MM.1S (cell line): ENCODE data around the gene FAM53A.

Experiments used
- DNase-seq: peaks from one replicate; pipeline ENCODE4 v3.0.0-alpha.2; 2015
- H2AFZ ChIP-seq: fragments of 300-600 bp; sonication (generic); 2 replicates; pipeline ENCODE4 v1.6.0; 2016; ENCODE audit warnings: antibody characterized with exemption, low read length
- H3F3A ChIP-seq: fragments of 300-600 bp; sonication (generic); 2 replicates; pipeline ENCODE4 v1.6.1; 2016; ENCODE audit warnings: mild to moderate bottlenecking, antibody characterized with exemption, low read length, moderate library complexity, mixed read lengths; ENCODE audit not compliant: insufficient read depth
- H3K27ac ChIP-seq: fragments of 300-600 bp; sonication (generic); 2 replicates; pipeline ENCODE4 v1.5.1; 2016; ENCODE audit warnings: mild to moderate bottlenecking, low read length
- H3K27me3 ChIP-seq: fragments of 300-600 bp; sonication (generic); replicated peaks from 2 replicates; pipeline ENCODE4 v1.6.0; 2016; ENCODE audit warnings: low read length; ENCODE audit not compliant: insufficient read depth
- H3K36me3 ChIP-seq: fragments of 300-600 bp; sonication (generic); replicated peaks from 2 replicates; pipeline ENCODE4 v1.6.1; 2016; ENCODE audit warnings: mild to moderate bottlenecking, low read length, mixed read lengths; ENCODE audit not compliant: insufficient read depth
- H3K4me1 ChIP-seq: fragments of 300-600 bp; sonication (generic); 2 replicates; pipeline ENCODE4 v1.6.1; 2016; ENCODE audit warnings: low read length, mixed read lengths
- H3K4me2 ChIP-seq: fragments of 300-600 bp; sonication (generic); 2 replicates; pipeline ENCODE4 v1.6.0; 2016; ENCODE audit warnings: low read depth, low read length
- H3K4me3 ChIP-seq: fragments of 300-600 bp; sonication (generic); 2 replicates; pipeline ENCODE4 v1.5.1; 2016; ENCODE audit warnings: low read length, mixed read lengths
- H3K79me2 ChIP-seq: fragments of 300-600 bp; sonication (generic); 2 replicates; pipeline ENCODE4 v1.6.1; 2016; ENCODE audit warnings: mixed run types, low read length, mixed read lengths
- H3K9ac ChIP-seq: fragments of 300-600 bp; sonication (generic); 2 replicates; pipeline ENCODE4 v1.6.1; 2016; ENCODE audit warnings: low read length, mixed read lengths
- H3K9me2 ChIP-seq: fragments of 300-600 bp; sonication (generic); replicated peaks from 2 replicates; pipeline ENCODE4 v1.6.1; 2016; ENCODE audit warnings: mild to moderate bottlenecking, low read length, mixed read lengths; ENCODE audit not compliant: insufficient read depth
- H3K9me3 ChIP-seq: fragments of 300-600 bp; sonication (generic); replicated peaks from 2 replicates; pipeline ENCODE4 v1.6.1; 2016; ENCODE audit warnings: mild to moderate bottlenecking, low read length, mixed read lengths; ENCODE audit not compliant: insufficient read depth
- H4K20me1 ChIP-seq: fragments of 300-600 bp; sonication (generic); 2 replicates; pipeline ENCODE4 v1.6.1; 2016; ENCODE audit warnings: mild to moderate bottlenecking, low read length, moderate library complexity, mixed read lengths; ENCODE audit not compliant: insufficient read depth
- CTCF ChIP-seq: fragments of 300-600 bp; sonication (generic); IDR thresholded peaks from 2 replicates; pipeline ENCODE4 v1.5.1; 2016; ENCODE audit warnings: antibody characterized with exemption, low read length, mixed read lengths
- EZH2 ChIP-seq: fragments of 300-600 bp; sonication (generic); optimal IDR thresholded peaks from 2 replicates; pipeline ENCODE3; 2017; ENCODE audit warnings: low read depth, mild to moderate bottlenecking, antibody characterized with exemption, low read length, mixed read lengths
- EZH2phosphoT487 ChIP-seq: fragments of 300-600 bp; sonication (generic); IDR thresholded peaks from 2 replicates; pipeline ENCODE4 v1.6.1; 2018; ENCODE audit warnings: antibody characterized with exemption, low read length

Gene FAM53A

GRCh38 chr4:1726146-1726934, 42.2 kb upstream of the FAM53A start:
- TF ChIP-seq EZH2phosphoT487 (no peak), CTCF (peak; percentile 98)
- no peak overlapping the region for H2AFZ ChIP-seq
- H3K27ac ChIP-seq = no peak overlapping the region
- peaks cover 4% of the 10 kb centered on the region; the same call in 1 of the 2 replicates for H3F3A ChIP-seq
- DNase-seq = peak; percentile 84
- H4K20me1 ChIP-seq = 0 out of 2 replicates have a peak, but pooled peaks cover 7% of the 10 kb centered on the region
- no peaks in the 10 kb centered on the region for H3K27me3 ChIP-seq
- no peaks in the 10 kb centered on the region for H3K9me2 ChIP-seq
- peaks cover 3% of the 10 kb centered on the region; the same call in 1 of the 2 replicates for H3K4me1 ChIP-seq
- peaks cover 28% of the 10 kb centered on the region for H3K36me3 ChIP-seq
- H3K4me2 ChIP-seq = no peak overlapping the region
- no peaks in the 10 kb centered on the region for H3K9me3 ChIP-seq
- H3K9ac ChIP-seq = no peak overlapping the region
- H3K79me2 ChIP-seq = peaks cover 90% of the 10 kb centered on the region
- H3K4me3 ChIP-seq = no peak overlapping the region

GRCh38 chr4:1725521-1725920, 41.4 kb upstream of the FAM53A start:
- Histone ChIP-seq H3K79me2 (peaks cover 85% of the 10 kb centered on the region), H3K4me1 (peaks cover 3% of the 10 kb centered on the region; the same call in 1 of the 2 replicates), H3K9ac (no peak overlapping the region), H2AFZ (no peak overlapping the region), H3K4me3 (no peak overlapping the region), H3K27ac (no peak overlapping the region), H3K27me3 (no peaks in the 10 kb centered on the region), H3K4me2 (no peak overlapping the region), H3K36me3 (peaks cover 25% of the 10 kb centered on the region), H4K20me1 (0 out of 2 replicates have a peak, but pooled peaks cover 7% of the 10 kb centered on the region), H3F3A (peaks cover 4% of the 10 kb centered on the region; the same call in 1 of the 2 replicates), H3K9me3 (no peaks in the 10 kb centered on the region), H3K9me2 (no peaks in the 10 kb centered on the region)
- DNase-seq = no peak
- no peak for TF ChIP-seq EZH2
- TF ChIP-seq EZH2phosphoT487 = no peak
- no peak for TF ChIP-seq CTCF

- Histone ChIP-seq H2AFZ (no peak overlapping the region), H3F3A (peaks cover 14% of the 10 kb centered on the region), H3K4me3 (peak overlapping the region; percentile 94), H3K9ac (peak overlapping the region; percentile 84; the same call in 1 of the 2 replicates), H3K9me3 (no peaks in the 10 kb centered on the region), H3K9me2 (no peaks in the 10 kb centered on the region), H3K4me2 (peak overlapping the region; percentile 70; the same call in 1 of the 2 replicates), H3K79me2 (peaks cover 89% of the 10 kb centered on the region), H3K27me3 (no peaks in the 10 kb centered on the region), H4K20me1 (0 out of 2 replicates have a peak, but pooled peaks cover 7% of the 10 kb centered on the region), H3K27ac (no peak overlapping the region), H3K4me1 (peaks cover 14% of the 10 kb centered on the region), H3K36me3 (peaks cover 18% of the 10 kb centered on the region)
- TF ChIP-seq EZH2phosphoT487 (no peak), CTCF (no peak), EZH2 (no peak)
- no peak for DNase-seq
These were observed 39.2 kb upstream of the FAM53A start for GRCh38 chr4:1723131-1723801.
